LNCAP (cell line): ENCODE measurements around the gene TTLL11.

ENCODE experiments used
- TF ChIP-seq, protein P1 (sequence below): fragments of 450-650 bp; IDR thresholded peaks from 2 replicates; pipeline ENCODE4 v1.5.1; 2017; ENCODE audit warnings: mild to moderate bottlenecking

Gene TTLL11

GRCh38 chr9:121938621-121939020 lies 154.5 kb downstream of the TTLL11 start:
- TF ChIP-seq, protein P1, sequence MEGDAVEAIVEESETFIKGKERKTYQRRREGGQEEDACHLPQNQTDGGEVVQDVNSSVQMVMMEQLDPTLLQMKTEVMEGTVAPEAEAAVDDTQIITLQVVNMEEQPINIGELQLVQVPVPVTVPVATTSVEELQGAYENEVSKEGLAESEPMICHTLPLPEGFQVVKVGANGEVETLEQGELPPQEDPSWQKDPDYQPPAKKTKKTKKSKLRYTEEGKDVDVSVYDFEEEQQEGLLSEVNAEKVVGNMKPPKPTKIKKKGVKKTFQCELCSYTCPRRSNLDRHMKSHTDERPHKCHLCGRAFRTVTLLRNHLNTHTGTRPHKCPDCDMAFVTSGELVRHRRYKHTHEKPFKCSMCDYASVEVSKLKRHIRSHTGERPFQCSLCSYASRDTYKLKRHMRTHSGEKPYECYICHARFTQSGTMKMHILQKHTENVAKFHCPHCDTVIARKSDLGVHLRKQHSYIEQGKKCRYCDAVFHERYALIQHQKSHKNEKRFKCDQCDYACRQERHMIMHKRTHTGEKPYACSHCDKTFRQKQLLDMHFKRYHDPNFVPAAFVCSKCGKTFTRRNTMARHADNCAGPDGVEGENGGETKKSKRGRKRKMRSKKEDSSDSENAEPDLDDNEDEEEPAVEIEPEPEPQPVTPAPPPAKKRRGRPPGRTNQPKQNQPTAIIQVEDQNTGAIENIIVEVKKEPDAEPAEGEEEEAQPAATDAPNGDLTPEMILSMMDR: no peak

DNA sequence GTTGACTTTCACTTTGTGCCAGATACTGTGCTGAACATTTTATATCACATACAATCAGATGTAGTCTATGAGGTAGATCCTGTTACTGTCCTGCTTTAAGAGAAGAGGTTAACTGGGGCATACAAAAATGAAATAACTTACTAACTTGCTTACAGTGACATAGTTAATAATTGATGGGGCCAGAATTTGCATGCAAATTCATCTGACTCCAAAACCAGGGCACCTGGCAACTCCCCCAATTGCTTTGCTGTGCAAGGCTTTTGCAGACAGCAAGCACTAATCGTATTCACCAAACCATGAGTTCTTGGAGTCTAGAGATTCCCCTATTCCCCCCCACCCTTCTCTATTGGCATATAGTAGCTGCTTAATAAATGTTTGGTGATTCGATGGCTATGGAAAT lies 155.9 kb downstream of the TTLL11 start:
- TF ChIP-seq, protein P1: no peak

DNA sequence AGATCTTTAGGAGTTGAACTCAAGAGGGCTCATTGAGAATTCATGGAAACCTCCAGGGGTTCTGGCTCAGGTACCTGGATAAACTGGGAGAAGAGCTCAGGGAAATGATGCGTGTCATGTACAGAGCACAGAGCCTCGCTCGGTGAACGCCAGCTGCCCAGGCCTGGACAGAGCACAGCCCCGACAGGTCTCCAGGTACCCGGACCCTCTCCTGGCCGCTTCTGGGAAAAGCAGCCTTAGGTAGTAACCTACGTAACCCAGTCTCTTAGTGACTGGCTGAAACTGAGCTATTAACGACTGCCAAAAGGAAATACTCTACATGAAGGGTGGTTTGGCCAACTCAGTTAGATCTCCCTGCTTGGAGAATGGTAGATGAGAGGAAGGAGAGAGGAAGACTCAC lies 157.4 kb downstream of the TTLL11 start:
- TF ChIP-seq, protein P1: no peak

DNA sequence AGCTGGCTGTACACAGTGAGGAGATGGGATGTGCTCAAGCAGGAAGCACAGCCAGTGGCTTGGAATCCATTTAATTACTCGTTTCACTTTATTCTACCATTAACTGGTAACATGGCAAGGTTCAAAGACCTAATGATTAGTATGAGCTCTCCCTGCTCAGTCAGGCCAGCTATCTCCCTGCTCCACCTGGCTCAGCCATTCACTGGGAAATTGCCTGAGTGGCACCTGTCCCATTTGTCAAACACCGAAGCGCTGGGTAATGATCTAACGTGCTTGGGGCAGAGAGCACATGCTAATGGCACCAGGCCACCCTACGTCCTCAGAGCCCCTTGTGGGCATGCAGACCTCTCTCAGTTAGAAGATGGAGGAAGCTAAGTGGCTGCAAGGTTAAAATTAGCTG lies 162.2 kb downstream of the TTLL11 start:
- TF ChIP-seq, protein P1: no peak

GRCh38 chr9:121929893-121930875 lies 162.9 kb downstream of the TTLL11 start:
- TF ChIP-seq, protein P1: no peak

GRCh38 chr9:121927636-121928035 lies 165.5 kb downstream of the TTLL11 start:
- TF ChIP-seq, protein P1: no peak

DNA sequence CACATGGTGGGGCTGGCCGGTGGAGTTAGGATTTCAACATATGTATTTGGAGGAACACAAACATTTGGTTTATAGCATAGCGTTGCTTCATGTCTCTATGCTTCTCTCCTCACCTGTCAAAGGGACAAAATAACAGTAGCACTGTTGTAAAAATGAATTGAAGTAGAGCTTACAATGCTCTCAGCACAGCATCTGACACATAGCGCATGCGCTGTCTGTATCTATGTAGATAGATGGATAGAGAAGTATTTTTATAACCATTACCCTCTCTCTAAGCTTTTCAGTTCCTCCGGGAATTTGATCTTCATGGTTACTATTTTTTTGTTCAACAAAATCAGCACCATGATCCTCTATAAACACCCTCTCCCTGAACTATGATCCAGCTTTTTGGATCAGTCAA lies 166.0 kb downstream of the TTLL11 start:
- TF ChIP-seq, protein P1: no peak
